Left kidney (tissue), 2 donors: ENCODE results near the gene TMEM187. TPM values are rescaled to one million over a fixed set of nuclear protein-coding genes. Genes with fewer than 3 reads are reported as not detected.
A peak's percentile ranks its signal among the peaks of the same experiment; 100 is the strongest.

Experiments
- DNase-seq: peaks from one replicate; pipeline ENCODE4 v3.0.0-alpha.2; 2013
- polyA plus RNA-seq: library from polyadenylated mRNA; unstranded; fragments of 120-200 nt; gene quantifications from one replicate; pipeline ENCODE4 v1.2.1, GENCODE V29; 2013; ENCODE audit not compliant: insufficient read length

The TMEM187 gene
- polyA plus RNA-seq, 1 donor: 5.2 TPM

DNA sequence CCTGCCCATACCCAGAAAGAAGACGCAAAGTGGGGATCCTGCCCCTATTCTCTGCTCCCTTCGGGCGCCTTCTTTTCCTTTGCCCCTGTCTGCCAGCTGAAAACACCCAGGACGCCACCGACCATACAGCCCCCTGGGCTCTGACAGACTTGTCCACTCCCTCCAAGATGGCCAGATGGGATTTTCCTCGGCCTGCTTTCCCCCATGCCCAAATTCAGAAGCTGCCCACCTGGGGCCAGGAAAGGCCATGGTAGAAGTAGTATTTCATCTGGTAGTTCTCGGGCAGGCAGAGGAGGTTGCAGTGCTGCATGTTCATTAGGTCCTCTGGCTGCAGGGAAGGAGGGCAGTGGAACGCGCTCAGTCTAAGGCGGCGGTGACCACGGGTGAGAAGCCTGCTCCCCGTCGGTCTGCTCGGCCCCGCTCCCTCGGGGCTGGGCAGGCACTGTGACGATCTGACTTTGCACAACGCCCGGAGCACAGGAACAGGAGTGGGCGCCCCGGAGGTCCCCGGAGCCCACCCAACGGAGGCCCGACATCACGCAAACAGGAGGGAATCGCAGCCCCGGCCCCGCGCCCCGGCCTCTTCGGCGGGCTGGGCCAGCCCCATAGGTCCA, 38.3 kb upstream of the TMEM187 start:
- no peak for DNase-seq

DNA sequence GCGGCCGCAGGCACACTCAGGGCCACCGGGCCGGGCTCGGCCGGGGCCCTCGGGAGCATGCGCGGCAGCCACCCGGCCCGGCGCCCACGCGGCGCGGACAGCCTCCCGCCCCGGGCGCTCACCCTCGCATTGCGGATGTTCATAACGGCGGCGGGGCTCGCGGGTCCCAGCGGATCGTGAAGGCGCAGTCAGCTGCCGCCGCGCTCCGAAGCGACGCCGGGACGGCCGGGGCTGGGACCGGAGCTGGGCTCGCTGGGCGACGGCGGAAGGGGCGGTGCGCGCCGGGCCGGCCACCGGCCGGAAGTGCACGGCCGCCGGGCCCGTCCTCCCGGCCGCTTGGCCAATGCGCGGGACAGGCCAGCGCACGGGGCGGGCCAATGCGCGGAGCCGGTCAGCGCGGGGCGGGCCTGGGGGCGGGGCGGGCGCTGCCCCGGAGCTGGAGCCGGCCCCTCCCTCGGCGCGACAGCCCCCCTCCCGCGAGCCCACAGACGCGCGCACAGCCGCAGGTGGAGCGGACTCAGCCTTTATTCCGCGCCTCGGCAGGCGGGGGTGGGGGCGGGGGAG, 37.7 kb upstream of the TMEM187 start, which contains the start of gene NAA10:
NAA10 (minus strand) TSS at position 276 of the 564 bp plus-strand sequence; CDS start at position 143, 133 bp downstream.
- no peak for DNase-seq

- DNase-seq: no peak
Measured at GRCh38 chrX:153935326-153935851, 37.2 kb upstream of the TMEM187 start.

- DNase-seq: no peak
Measured at GRCh38 chrX:153937056-153937455, 35.5 kb upstream of the TMEM187 start.

GRCh38 chrX:153938226-153938786, 34.2 kb upstream of the TMEM187 start:
- no peak for DNase-seq

DNA sequence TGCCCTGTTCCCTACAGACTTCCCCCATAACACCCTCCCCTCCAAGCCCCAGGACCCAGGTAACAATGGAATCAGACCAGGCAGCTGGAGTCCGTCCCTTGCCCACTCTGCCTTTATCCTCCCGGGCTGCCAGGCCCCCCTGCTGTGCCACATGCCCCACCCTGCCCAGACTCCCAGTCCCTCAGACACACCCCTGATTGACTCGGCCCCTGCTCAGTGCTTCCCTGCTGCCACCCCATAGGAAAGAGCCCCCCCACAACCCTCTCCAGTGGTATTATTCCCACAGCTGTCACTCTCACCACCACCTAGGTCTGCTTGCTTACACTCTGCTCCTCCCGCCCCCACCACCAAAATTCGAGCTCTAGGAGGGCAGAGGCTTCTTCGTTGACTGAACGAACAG, 33.0 kb upstream of the TMEM187 start:
- no peak for DNase-seq

- no peak for DNase-seq
Measured at GRCh38 chrX:153941336-153942252, 31.0 kb upstream of the TMEM187 start.

DNA sequence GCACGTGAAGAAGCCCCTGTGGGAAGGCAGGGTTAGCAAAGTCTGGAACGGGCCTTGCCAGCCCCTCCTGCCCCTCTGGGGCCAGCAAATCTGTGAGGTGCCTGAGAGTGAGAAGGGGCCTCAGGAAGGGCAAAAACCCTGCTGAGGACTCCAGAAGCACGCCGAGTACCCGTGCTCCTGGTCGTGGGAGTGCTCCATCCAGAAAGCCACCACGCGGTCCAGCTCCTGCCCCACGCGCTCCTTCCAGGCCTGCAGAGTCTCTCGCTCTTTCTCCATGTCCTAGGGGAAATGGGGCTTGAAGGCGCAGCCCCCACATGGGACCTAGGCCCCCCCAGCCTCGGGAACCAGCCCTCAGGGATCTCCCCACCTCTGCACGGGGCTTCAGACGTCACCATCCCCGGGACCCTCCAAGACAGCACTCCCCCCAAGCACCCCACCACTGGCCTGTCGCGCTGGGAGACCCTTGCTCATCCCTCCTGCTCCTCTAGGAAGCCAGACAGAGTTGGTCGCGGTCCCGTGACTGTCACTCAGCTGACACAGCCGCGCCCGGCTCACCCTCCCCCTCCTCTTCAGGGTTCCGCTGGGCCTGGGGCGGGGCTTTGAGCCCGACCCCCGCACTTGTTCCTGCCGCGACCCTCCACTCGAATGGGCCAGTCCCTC, 28.3 kb upstream of the TMEM187 start, which contains the start of gene RENBP:
RENBP (minus strand) TSS at position 504 of the 660 bp plus-strand sequence; CDS start at position 471, 33 bp downstream.
- no peak for DNase-seq

- DNase-seq: no peak
Measured at GRCh38 chrX:153944800-153945150, 27.8 kb upstream of the TMEM187 start.

DNA sequence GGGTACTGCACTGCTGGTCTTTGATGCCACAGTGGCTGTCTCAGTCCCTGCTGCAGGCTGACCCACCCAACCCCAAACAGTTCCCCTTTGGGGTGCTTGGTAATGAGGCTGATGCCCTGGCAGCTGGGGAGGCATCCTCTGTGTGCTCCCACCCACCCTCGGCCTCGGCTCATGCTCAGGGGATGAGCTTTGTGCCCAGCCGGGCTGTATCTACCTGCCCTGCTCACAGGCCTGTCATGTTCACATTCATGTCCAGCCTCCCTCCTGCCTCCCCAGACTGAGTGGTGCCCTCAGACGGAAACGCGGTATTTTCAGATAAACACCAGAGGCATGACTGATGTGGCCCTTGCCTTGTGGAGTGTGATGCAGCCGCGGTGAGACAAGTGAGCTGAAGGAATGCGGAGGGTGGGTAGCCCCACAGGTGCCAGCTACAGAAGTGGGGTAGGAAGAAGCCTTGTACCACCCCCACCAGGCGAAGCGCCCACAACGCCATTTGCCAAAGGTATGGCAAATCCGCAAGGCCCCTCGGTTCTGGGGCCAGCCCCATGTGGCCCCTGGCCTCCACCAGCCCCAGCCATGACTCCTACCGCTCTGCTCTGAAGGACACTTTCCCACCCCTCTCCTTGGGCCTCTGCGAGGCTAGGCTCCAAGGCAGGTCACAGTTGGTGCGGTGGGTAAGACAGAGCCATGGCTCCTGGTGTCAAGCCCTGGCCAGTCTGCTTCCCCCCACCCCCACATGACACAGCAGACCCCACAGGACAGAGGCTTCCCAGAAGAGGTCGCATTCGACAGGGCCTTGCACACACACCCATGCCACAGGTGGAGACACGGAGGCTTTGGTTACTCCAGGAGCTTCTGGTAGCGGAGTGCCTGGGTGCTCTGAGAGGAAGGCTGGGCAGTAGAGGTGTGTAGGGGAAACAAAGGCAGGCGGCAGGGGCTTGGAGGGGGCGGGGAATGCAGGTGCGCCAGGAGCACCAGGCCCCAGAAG, 26.3 kb upstream of the TMEM187 start:
- DNase-seq: no peak

- no peak for DNase-seq
Measured at GRCh38 chrX:153947009-153947769, 25.4 kb upstream of the TMEM187 start.

DNA sequence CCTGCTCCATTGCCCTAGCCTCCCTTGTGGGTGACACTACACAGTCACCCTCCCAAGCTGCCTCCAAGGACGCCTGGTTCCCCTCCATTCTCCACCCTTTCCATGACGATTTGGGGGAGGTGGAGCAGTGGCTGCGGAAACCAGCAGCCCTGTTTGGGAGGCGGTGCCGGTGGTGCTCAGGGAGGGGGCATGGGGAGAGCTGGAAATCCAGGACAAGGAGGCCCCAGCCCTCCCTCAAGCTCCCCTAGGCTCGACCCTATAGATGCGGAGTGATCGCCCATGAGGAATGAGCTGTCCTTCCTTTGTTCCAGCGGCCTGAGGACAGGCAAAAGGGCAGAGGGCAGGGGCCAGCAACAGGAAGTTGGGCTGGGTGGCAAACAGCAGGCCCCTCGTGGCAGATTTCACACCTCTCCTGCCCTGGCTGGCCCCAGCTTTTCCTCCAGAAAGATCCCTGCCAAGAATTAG, 24.5 kb upstream of the TMEM187 start:
- no peak for DNase-seq

- no peak for DNase-seq
Measured at GRCh38 chrX:153948847-153949805, 23.4 kb upstream of the TMEM187 start.

DNA sequence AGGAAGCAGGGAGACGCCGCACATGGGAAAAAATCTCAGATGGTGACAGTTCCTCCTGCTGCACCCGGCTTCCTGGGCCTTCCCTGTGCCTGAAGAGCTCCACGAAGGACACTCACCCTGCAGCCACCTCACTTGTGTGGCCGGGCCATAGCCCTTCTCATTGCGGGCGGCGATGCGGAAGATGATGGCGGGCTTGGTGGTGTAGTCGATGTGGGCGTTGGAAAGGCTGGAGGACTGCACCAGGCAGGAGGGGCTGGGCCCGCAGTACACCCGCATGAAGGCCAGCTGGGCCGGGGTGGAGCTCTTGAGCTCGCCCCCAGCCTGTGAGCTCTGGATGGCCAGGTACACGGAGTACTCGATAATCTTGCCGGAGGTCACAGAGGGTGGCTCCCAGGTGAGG, 22.4 kb upstream of the TMEM187 start:
- no peak for DNase-seq

DNA sequence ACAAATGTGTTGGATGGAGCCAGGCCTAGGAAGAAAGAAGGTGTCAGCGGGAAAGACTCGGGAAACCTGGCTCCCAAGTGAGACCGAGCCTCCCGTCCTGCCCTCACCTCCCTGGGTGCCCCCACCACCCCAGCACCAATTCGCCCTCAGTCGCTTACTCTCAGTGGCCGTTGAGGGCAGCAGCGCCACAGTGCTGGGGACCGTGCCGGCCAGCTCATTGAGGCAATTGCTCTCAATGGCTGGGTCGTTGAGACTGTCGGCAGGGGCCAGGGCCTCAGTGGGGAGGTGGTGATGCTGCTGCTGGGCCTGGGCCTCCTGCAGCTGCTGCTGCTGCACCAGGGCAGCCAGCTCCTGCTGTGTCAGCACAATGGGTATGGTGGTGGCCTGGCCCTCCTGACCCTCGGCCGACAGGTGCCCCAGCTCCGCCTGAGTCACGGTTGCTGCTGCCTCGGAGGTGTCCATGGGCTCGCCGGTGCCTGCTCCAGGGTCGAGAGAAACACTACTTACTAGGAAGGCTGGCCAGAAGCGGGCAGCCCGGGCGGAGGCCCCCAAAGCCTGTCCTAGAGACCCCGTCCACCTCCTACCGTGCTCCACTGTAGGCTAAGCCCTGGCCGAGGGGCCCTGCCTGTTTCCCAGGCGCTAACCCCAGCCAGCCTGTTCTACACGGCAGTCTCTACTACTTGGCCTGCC, 20.7 kb upstream of the TMEM187 start:
- DNase-seq: no peak

GRCh38 chrX:153952373-153953026, 20.1 kb upstream of the TMEM187 start:
- no peak for DNase-seq

GRCh38 chrX:153953342-153953830, 19.2 kb upstream of the TMEM187 start:
- peak; percentile 61 for DNase-seq
